ENCODE measurements around the gene RWDD1.

DNA sequence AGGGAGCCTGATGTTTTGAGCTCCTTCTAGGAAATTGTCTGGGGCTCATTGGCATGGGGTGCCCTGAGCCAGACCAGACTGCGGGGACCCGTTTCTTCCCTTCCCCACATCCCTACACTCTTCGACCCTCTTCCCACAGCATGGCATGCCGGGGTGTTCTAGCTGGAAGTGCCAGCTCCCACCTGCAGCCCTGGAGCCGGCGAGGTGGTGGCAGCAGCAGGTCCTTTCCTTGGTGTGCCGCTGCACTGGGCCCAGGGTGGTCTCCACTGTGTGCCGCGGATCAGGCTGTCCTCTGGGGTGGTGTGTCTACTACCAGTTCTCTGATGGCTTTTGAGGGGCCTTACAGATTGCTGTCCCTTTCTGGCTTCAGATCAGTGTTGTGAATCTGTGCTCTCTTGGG lies 7.5 kb upstream of the RWDD1 start:
- no peak for TF ChIP-seq CTCF (conservative IDR thresholded peaks at IDR 0.05; ENCODE audit: low read depth, low read length)
- no peak for TF ChIP-seq EZH2 (IDR thresholded peaks at IDR 0.05; ENCODE audit: borderline replicate concordance, low read depth, low read length, poor library complexity, severe bottlenecking)

All from A673 (cell line).